GM12878 (cell line): Measurements from ENCODE around the gene IKBIP. TPM values are rescaled to one million over a fixed set of nuclear protein-coding genes. Genes with fewer than 3 reads are reported as not detected.

Experiments used
- ATAC-seq: fragments of 200-7000 bp; cut with Tn5 transposase; 3 replicates; pipeline ENCODE4 v1.9.1; 2020; ENCODE audit warnings: mild to moderate bottlenecking, moderate library complexity
- BruUV-seq: library from RNA; stranded (reverse); fragments of 400-500 nt; replicated peaks from 2 replicates; lab custom pipeline; 2021; lab: Mats Ljungman, UMichigan
- CTCF ChIA-PET: fragments of 300-600 bp; sonication (Branson Sonifier 250); formaldehyde crosslinking; extraction: SDS; loops from one replicate; lab custom pipeline; 2021; ENCODE audit warnings: inconsistent platforms; lab: Yijun Ruan, JAX
- POLR2A ChIA-PET: fragments of 350-600 bp; formaldehyde crosslinking; extraction: SDS; loops from one replicate; lab custom pipeline; 2021; ENCODE audit warnings: inconsistent platforms; lab: Charles Lee
- RAD21 ChIA-PET: fragments of 300-600 bp; sonication (Branson Sonifier 250); formaldehyde crosslinking; loops from one replicate; lab custom pipeline; 2023; ENCODE audit warnings: antibody characterized with exemption; ENCODE audit not compliant: unreplicated experiment; lab: Charles Lee
- SMC1A ChIA-PET: fragments of 300-600 bp; sonication (Branson Sonifier 250); formaldehyde crosslinking; loops from one replicate; lab custom pipeline; 2023; ENCODE audit not compliant: unreplicated experiment, uncharacterized antibody; lab: Charles Lee
- DNase-seq: peaks from one replicate; pipeline ENCODE4 v3.0.0-alpha.2; 2011; ENCODE audit warnings: low read depth, low spot score
- FAIRE-seq: peaks from 3 replicates; lab custom pipeline; 2011; peaks lifted over from hg19 to GRCh38; lab: Jason Lieb, UNC
- H2AFZ ChIP-seq: 2 replicates; pipeline ENCODE4 v1.6.0; 2011; ENCODE audit warnings: low read depth, low read length, control low read depth; ENCODE audit not compliant: control insufficient read depth
- H3K27ac ChIP-seq: 2 replicates; pipeline ENCODE4 v1.5.1; 2011; ENCODE audit warnings: control low read depth; ENCODE audit not compliant: control insufficient read depth, insufficient read depth
- H3K27me3 ChIP-seq, 2 experiments: replicated peaks in 1 of 2; 2 replicates each; pipeline versions ENCODE4 v1.6.0 to v1.6.1; 2011; ENCODE audit warnings: low read length in 1 of 2; ENCODE audit not compliant: control insufficient read depth in 2 of 2, insufficient read depth in 2 of 2
- H3K36me3 ChIP-seq, 2 experiments: 2 replicates each; pipeline ENCODE4 v1.5.1; 2011; ENCODE audit warnings: low read length in 1 of 2; ENCODE audit not compliant: control insufficient read depth in 2 of 2, insufficient read depth in 2 of 2
- H3K4me1 ChIP-seq: 2 replicates; pipeline ENCODE4 v1.6.1; 2011; ENCODE audit warnings: mild to moderate bottlenecking, low read length, moderate library complexity, mixed read lengths; ENCODE audit not compliant: control insufficient read depth, insufficient read depth
- H3K4me2 ChIP-seq: 2 replicates; pipeline ENCODE4 v1.6.0; 2011; ENCODE audit warnings: control low read depth; ENCODE audit not compliant: control insufficient read depth, insufficient read depth
- H3K4me3 ChIP-seq: fragments of 200-600 bp; sonication (generic); 2 replicates; pipeline ENCODE4 v1.5.1; 2016
- H3K79me2 ChIP-seq: 2 replicates; pipeline ENCODE4 v1.6.0; 2011; ENCODE audit warnings: low read length; ENCODE audit not compliant: control insufficient read depth, insufficient read depth
- H3K9ac ChIP-seq: 2 replicates; pipeline ENCODE4 v1.8.0; 2011; ENCODE audit warnings: low read length, control low read depth, mixed read lengths; ENCODE audit not compliant: control insufficient read depth, insufficient read depth
- H3K9me3 ChIP-seq: replicated peaks from 3 replicates; pipeline ENCODE4 v1.5.1; 2011; ENCODE audit warnings: mild to moderate bottlenecking, low read length; ENCODE audit not compliant: control insufficient read depth, insufficient read depth
- H4K20me1 ChIP-seq: 2 replicates; pipeline ENCODE4 v1.6.0; 2011; ENCODE audit not compliant: control insufficient read depth, insufficient read depth
- CBFB ChIP-seq: IDR thresholded peaks from 2 replicates; pipeline ENCODE4 v1.6.1; 2016; ENCODE audit warnings: antibody characterized with exemption, low read depth
- CEBPZ ChIP-seq: fragments of 150-350 bp; IDR thresholded peaks from 2 replicates; pipeline ENCODE4 v1.6.1; 2016; ENCODE audit warnings: low read depth, low read length
- EGR1 ChIP-seq, 2 experiments: IDR thresholded peaks; 1 replicate in 1 of 2; 2 replicates in 1 of 2; pipeline ENCODE4 v1.6.1; 2011 to 2012; ENCODE audit warnings: low read depth in 2 of 2, low read length in 2 of 2, borderline replicate concordance in 1 of 2, mild to moderate bottlenecking in 1 of 2, moderate library complexity in 1 of 2
- HDGF ChIP-seq: fragments of 450-650 bp; IDR thresholded peaks from 2 replicates; pipeline ENCODE4 v1.6.1; 2016; ENCODE audit warnings: antibody characterized with exemption
- JUND ChIP-seq: IDR thresholded peaks from 2 replicates; pipeline ENCODE4 v1.6.1; 2012; ENCODE audit warnings: low read depth, mild to moderate bottlenecking, low read length, improper control_type of control experiment, moderate library complexity
- KLF5 ChIP-seq: fragments of 450-650 bp; IDR thresholded peaks from 2 replicates; pipeline ENCODE4 v1.6.1; 2014; ENCODE audit warnings: mild to moderate bottlenecking; ENCODE audit not compliant: partially characterized antibody
- LARP7 ChIP-seq: fragments of 450-650 bp; IDR thresholded peaks from 2 replicates; pipeline ENCODE4 v1.6.1; 2017; ENCODE audit warnings: mild to moderate bottlenecking
- NFYA ChIP-seq: IDR thresholded peaks from 2 replicates; pipeline ENCODE4 v1.6.1; 2011; ENCODE audit warnings: low read depth, mild to moderate bottlenecking, low read length, improper control_type of control experiment, borderline replicate concordance
- SIN3A ChIP-seq: IDR thresholded peaks from 2 replicates; pipeline ENCODE4 v1.6.1; 2012; ENCODE audit warnings: low read depth, low read length, improper control_type of control experiment
- SMC3 ChIP-seq: IDR thresholded peaks from 2 replicates; pipeline ENCODE4 v1.6.1; 2011; ENCODE audit warnings: low read length, improper control_type of control experiment, borderline replicate concordance
- ZBED1 ChIP-seq: IDR thresholded peaks from 2 replicates; pipeline ENCODE4 v1.6.1; 2016; ENCODE audit warnings: borderline replicate concordance
- ZZZ3 ChIP-seq: IDR thresholded peaks from 2 replicates; pipeline ENCODE4 v1.6.1; 2011; ENCODE audit warnings: low read depth; ENCODE audit not compliant: control insufficient read depth, insufficient read length
- WGBS: methylation state at CpG from one replicate; pipeline ENCODE4 v1.1.6; 2016; ENCODE audit warnings: low lambda C conversion rate; ENCODE audit not compliant: insufficient replicate concordance, insufficient coverage; ENCODE audit errors: missing lambda C conversion rate; 5-methylcytosine and 5-hydroxymethylcytosine counted together
- in situ Hi-C: fragments of 300-500 bp; cut with MboI; formaldehyde crosslinking; loops from 9 replicates; pipeline ENCODE4 v1.14.3; 2018; ENCODE audit warnings: mixed read lengths
- intact Hi-C: fragments of 100-400 bp; cut with micrococcal nuclease; formaldehyde crosslinking; loops from one replicate; pipeline ENCODE4 v1.14.2; 2022; ENCODE audit not compliant: unreplicated experiment
- polyA plus RNA-seq, 11 experiments: library from polyadenylated mRNA; depleted of rRNA in 4 of 11; unstranded in 6 of 11; stranded (reverse) in 5 of 11; fragments of >200 nt; fragmentation: Nextera tagmentation in 4 of 11; fragmentation: Illumina TruSeq in 1 of 11; extraction: Ambion mirVana in 4 of 11; extraction: Trizol in 1 of 11; gene quantifications; 1 replicate in 1 of 11; 2 replicates in 10 of 11; pipeline versions ENCODE4 v1.2.1 to v1.2.3, GENCODE V29; 2011 to 2016; ENCODE audit warnings: inconsistent platforms in 2 of 11, missing spikeins in 2 of 11, low read depth in 1 of 11
- total RNA-seq, 4 experiments: library from RNA; depleted of rRNA in 3 of 4; stranded (reverse); fragments of >200 nt in 3 of 4; fragmentation: Illumina TruSeq in 1 of 4; extraction: Trizol in 1 of 4; gene quantifications; 2 replicates each; pipeline versions ENCODE4 v1.2.1 to v1.2.3, GENCODE V29; 2013 to 2021

The IKBIP gene
- total and polyA plus RNA-seq, 10 of the 15 experiments (the other 5 are each of a cell fraction or from before 2014, with no cell fraction given) = 5.4 to 34.5 (median 18.4) TPM

GRCh38 chr12:98578821-98579220, 65.8 kb downstream of the IKBIP start:
- FAIRE-seq = no peak
- WGBS = 48% methylated on average over 2 of the region's 2 CpGs

More at GRCh38 chr12:98578821-98579220, 65.8 kb downstream of the IKBIP start:
- H2AFZ ChIP-seq = no peak overlapping the region
- H3K4me1 ChIP-seq = no peaks in the 10 kb centered on the region
- no TSS peak for BruUV-seq
- no peak overlapping the region for H3K4me3 ChIP-seq
- no peak for DNase-seq
- no peak for TF ChIP-seq SMC3
- no peak for TF ChIP-seq CBFB
- TF ChIP-seq ZBED1 = no peak
- no peak for TF ChIP-seq KLF5
- no peak for TF ChIP-seq NFYA
- TF ChIP-seq LARP7 = no peak
- TF ChIP-seq HDGF = no peak
- TF ChIP-seq JUND = no peak
- TF ChIP-seq ZZZ3 = no peak
- no peak for TF ChIP-seq EGR1 (IDR thresholded peaks at IDR 0.05; ENCODE audit: borderline replicate concordance in 1 of 2, low read depth in 2 of 2, low read length in 2 of 2)
- TF ChIP-seq CEBPZ = no peak
- no peak for TF ChIP-seq SIN3A
- H3K36me3 ChIP-seq = no peaks in the 10 kb centered on the region
- no peaks in the 10 kb centered on the region for H3K9me3 ChIP-seq
- no peak overlapping the region for H3K4me2 ChIP-seq
- H3K27ac ChIP-seq = no peak overlapping the region
- ChIA-PET RAD21 (no interaction called here), POLR2A (interaction anchor here (0.5 kb wide), 1 partner anchor 149 kb away, joined by 3 read pairs; no protein-coding TSS in a partner anchor), CTCF (interaction anchor here (1.2 kb wide), 1 partner anchor 72 kb away, joined by 3 read pairs; no protein-coding TSS in a partner anchor), SMC1A (no interaction called here)
- no peak for ATAC-seq
- no peaks in the 10 kb centered on the region for H3K27me3 ChIP-seq
- intact Hi-C loops (no loop called here), in situ Hi-C loops (no loop called here)
- no peak overlapping the region for H3K9ac ChIP-seq
- no peaks in the 10 kb centered on the region for H3K79me2 ChIP-seq
- no peaks in the 10 kb centered on the region for H4K20me1 ChIP-seq
